Keratinocyte (primary cell): ENCODE measurements around the gene CELSR1. TPM values are rescaled to one million over a fixed set of nuclear protein-coding genes. Genes with fewer than 3 reads are reported as not detected.
A peak's percentile ranks its signal among the peaks of the same experiment; 100 is the strongest.

Source experiments
- DNase-seq: peaks from one replicate; pipeline ENCODE4 v3.0.0-alpha.2; 2011; ENCODE audit warnings: low read depth, missing footprints, low spot score
- FAIRE-seq: peaks from 2 replicates; lab custom pipeline; 2011; peaks lifted over from hg19 to GRCh38; lab: Jason Lieb, UNC
- H2AFZ ChIP-seq: 2 replicates; pipeline ENCODE4 v1.6.0; 2012; ENCODE audit warnings: low read length, control low read depth, inconsistent platforms; ENCODE audit not compliant: control insufficient read depth
- H3K27ac ChIP-seq: 2 replicates; pipeline ENCODE4 v1.5.1; 2011; ENCODE audit warnings: low read length; ENCODE audit not compliant: control insufficient read depth, insufficient read depth
- H3K27me3 ChIP-seq: 3 replicates; pipeline ENCODE4 v1.6.0; 2011; ENCODE audit warnings: low read length; ENCODE audit not compliant: control insufficient read depth, insufficient read depth; ENCODE audit errors: extremely low read depth
- H3K36me3 ChIP-seq, 2 experiments: 2 replicates in 1 of 2; 3 replicates in 1 of 2; pipeline ENCODE4 v1.5.1; 2011; ENCODE audit warnings: low read length in 2 of 2, mild to moderate bottlenecking in 1 of 2; ENCODE audit not compliant: control insufficient read depth in 2 of 2, insufficient read depth in 2 of 2; ENCODE audit errors: extremely low read depth in 1 of 2
- H3K4me1 ChIP-seq: 3 replicates; pipeline ENCODE4 v1.5.1; 2011; ENCODE audit warnings: low read length; ENCODE audit not compliant: control insufficient read depth, insufficient read depth; ENCODE audit errors: extremely low read depth
- H3K4me2 ChIP-seq: 3 replicates; pipeline ENCODE4 v1.6.0; 2011; ENCODE audit warnings: low read depth, low read length; ENCODE audit not compliant: control insufficient read depth, insufficient read depth; ENCODE audit errors: extremely low read depth
- H3K4me3 ChIP-seq, 3 experiments: fragments of 200-600 bp in 1 of 3; sonication (generic) in 1 of 3; 2 replicates in 2 of 3; 3 replicates in 1 of 3; pipeline ENCODE4 v1.5.1; 2011 to 2016; ENCODE audit warnings: low read length in 3 of 3, mild to moderate bottlenecking in 3 of 3, control low read depth in 2 of 3, inconsistent platforms in 1 of 3, low read depth in 1 of 3, mixed read lengths in 1 of 3, mixed run types in 1 of 3, moderate library complexity in 1 of 3; ENCODE audit not compliant: control insufficient read depth in 2 of 3, insufficient read depth in 2 of 3; ENCODE audit errors: extremely low read depth in 1 of 3
- H3K79me2 ChIP-seq: 2 replicates; pipeline ENCODE4 v1.6.0; 2012; ENCODE audit warnings: low read length; ENCODE audit not compliant: control insufficient read depth, insufficient read depth
- H3K9ac ChIP-seq: 3 replicates; pipeline ENCODE4 v1.6.0; 2011; ENCODE audit warnings: low read length; ENCODE audit not compliant: control insufficient read depth, insufficient read depth; ENCODE audit errors: extremely low read depth
- H3K9me1 ChIP-seq: 3 replicates; pipeline ENCODE4 v1.6.0; 2011; ENCODE audit warnings: low read length; ENCODE audit not compliant: control insufficient read depth, insufficient read depth; ENCODE audit errors: extremely low read depth
- H3K9me3 ChIP-seq: 2 replicates; pipeline ENCODE4 v1.5.1; 2012; ENCODE audit warnings: low read depth, low read length; ENCODE audit not compliant: control insufficient read depth
- H4K20me1 ChIP-seq: 3 replicates; pipeline ENCODE4 v1.6.0; 2011; ENCODE audit warnings: low read length; ENCODE audit not compliant: control insufficient read depth, insufficient read depth; ENCODE audit errors: extremely low read depth
- EZH2 ChIP-seq: IDR thresholded peaks from one replicate; pipeline ENCODE4 v1.6.1; 2012; ENCODE audit warnings: inconsistent platforms, mild to moderate bottlenecking, low read length, moderate library complexity
- dilution Hi-C: fragments of 300-500 bp; cut with MboI; formaldehyde crosslinking; loops from one replicate; pipeline ENCODE4 v1.7.0; 2020; ENCODE audit warnings: low sequenced_read_pairs; ENCODE audit not compliant: extremely low pct_ligation_motif_present
- polyA plus RNA-seq, 5 experiments: library from polyadenylated mRNA; depleted of rRNA in 3 of 5; stranded (reverse) in 3 of 5; stranded (forward) in 1 of 5; unstranded in 1 of 5; fragments of >200 nt; gene quantifications; 1 replicate in 1 of 5; 2 replicates in 3 of 5; 3 replicates in 1 of 5; pipeline versions ENCODE4 v1.2.1 to v1.2.3, GENCODE V29; 2011 to 2012; ENCODE audit warnings: missing spikeins in 2 of 5, low read depth in 1 of 5, low replicate concordance in 1 of 5
- TF ChIP-seq, protein P1 (sequence below), 3 experiments: IDR thresholded peaks in 1 of 3; conservative IDR thresholded peaks in 1 of 3; optimal IDR thresholded peaks in 1 of 3; 2 replicates in 2 of 3; 3 replicates in 1 of 3; pipeline versions ENCODE3 to v1.5.1; 2011; ENCODE audit warnings: low read length in 3 of 3, mild to moderate bottlenecking in 3 of 3, moderate library complexity in 2 of 3, control low read depth in 1 of 3, inconsistent platforms in 1 of 3; ENCODE audit not compliant: insufficient read depth in 2 of 3; ENCODE audit errors: extremely low read depth in 1 of 3

The CELSR1 gene
- polyA plus RNA-seq, 1 donor (not counting 4 experiments of a cell fraction or from before 2014, with no cell fraction given), result 16.1 TPM

DNA sequence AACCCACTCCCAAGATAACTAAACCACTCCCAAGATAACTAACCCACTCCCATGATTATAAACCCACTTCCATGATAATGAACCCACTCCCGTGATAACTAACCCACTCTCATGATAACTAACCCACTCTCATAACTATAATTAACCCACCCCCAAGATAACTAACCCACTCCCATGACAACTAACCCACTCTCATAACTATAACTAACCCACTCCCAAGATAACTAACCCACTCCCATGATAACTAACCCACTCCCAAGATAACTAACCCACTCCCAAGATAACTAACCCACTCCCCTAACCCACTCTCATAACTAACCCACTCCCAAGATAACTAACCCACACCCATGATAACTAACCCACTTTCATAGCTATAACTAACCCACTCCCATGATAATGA lies 30.1 kb upstream of the CELSR1 start:
- H3K27ac ChIP-seq, result no peak overlapping the region
- no peaks in the 10 kb centered on the region for H3K27me3 ChIP-seq
- FAIRE-seq (no peak), DNase-seq (no peak)
- TF ChIP-seq EZH2, result no peak
- TF ChIP-seq, protein P1, sequence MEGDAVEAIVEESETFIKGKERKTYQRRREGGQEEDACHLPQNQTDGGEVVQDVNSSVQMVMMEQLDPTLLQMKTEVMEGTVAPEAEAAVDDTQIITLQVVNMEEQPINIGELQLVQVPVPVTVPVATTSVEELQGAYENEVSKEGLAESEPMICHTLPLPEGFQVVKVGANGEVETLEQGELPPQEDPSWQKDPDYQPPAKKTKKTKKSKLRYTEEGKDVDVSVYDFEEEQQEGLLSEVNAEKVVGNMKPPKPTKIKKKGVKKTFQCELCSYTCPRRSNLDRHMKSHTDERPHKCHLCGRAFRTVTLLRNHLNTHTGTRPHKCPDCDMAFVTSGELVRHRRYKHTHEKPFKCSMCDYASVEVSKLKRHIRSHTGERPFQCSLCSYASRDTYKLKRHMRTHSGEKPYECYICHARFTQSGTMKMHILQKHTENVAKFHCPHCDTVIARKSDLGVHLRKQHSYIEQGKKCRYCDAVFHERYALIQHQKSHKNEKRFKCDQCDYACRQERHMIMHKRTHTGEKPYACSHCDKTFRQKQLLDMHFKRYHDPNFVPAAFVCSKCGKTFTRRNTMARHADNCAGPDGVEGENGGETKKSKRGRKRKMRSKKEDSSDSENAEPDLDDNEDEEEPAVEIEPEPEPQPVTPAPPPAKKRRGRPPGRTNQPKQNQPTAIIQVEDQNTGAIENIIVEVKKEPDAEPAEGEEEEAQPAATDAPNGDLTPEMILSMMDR (optimal IDR thresholded peaks at IDR 0.05 in 1 of 3, IDR thresholded peaks at IDR 0.05 in 1 of 3, conservative IDR thresholded peaks at IDR 0.05 in 1 of 3; ENCODE audit: extremely low read depth in 1 of 3, insufficient read depth in 2 of 3, low read length in 3 of 3), result no peak
- H3K79me2 ChIP-seq, result no peaks in the 10 kb centered on the region
- H3K9me3 ChIP-seq, result peaks cover 4% of the 10 kb centered on the region
- no peaks in the 10 kb centered on the region for H4K20me1 ChIP-seq
- H3K9ac ChIP-seq, result no peak overlapping the region
- dilution Hi-C loops, result no loop called here
- H3K4me3 ChIP-seq, result no peak overlapping the region
- H2AFZ ChIP-seq, result no peak overlapping the region
- H3K4me1 ChIP-seq, result peaks cover 9% of the 10 kb centered on the region
- H3K9me1 ChIP-seq, result no peaks in the 10 kb centered on the region
- no peak overlapping the region for H3K4me2 ChIP-seq
- H3K36me3 ChIP-seq, result no peaks in the 10 kb centered on the region

DNA sequence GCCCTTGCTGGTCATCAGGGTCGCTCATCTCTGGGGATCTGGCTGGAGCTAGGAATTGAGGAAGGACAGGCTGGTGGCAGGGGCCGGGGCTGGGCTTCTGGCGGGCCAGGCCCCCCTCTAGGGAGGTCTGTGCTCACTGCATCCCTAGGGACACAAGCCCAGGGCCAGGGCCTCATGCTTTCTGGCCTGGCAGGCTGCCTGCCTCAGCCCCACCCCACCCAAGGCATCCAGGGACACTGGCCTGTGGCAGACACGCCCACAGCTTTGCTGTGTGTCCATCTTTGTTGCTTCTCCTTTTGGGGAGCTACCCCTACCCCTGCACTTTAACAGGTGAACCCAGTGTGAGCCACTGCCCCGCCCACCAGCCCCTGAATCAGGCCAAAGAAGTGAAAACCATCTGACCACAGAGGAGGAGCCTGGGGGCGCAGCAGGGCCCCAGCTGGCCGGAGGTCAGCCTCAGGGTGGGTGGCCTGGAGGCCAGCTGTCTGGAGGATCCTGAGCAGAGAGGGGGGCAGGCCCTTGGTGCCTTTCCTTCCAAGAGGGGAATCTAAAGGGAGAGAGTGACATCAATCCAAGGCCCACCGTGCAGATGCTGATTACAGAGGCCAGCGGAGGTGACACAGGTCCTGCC lies 26.8 kb upstream of the CELSR1 start:
- Histone ChIP-seq H3K4me3 (no peak overlapping the region), H4K20me1 (no peaks in the 10 kb centered on the region), H3K36me3 (no peaks in the 10 kb centered on the region), H3K9me1 (no peaks in the 10 kb centered on the region), H3K27ac (no peak overlapping the region), H3K4me2 (peak overlapping the region; percentile 83), H3K79me2 (no peaks in the 10 kb centered on the region), H3K9ac (no peak overlapping the region), H3K4me1 (peaks cover 9% of the 10 kb centered on the region), H3K27me3 (no peaks in the 10 kb centered on the region), H3K9me3 (no peaks in the 10 kb centered on the region), H2AFZ (peak overlapping the region; percentile 88)
- FAIRE-seq (no peak), DNase-seq (no peak)
- no peak for TF ChIP-seq EZH2
- dilution Hi-C loops, result no loop called here
